SH-SY5Y (cell line): Measurements from ENCODE around the gene APBA3.

Source experiments
- GATA2 ChIP-seq: IDR thresholded peaks from 2 replicates; pipeline ENCODE4 v1.6.1; 2011; ENCODE audit warnings: mild to moderate bottlenecking, low read depth, low read length
- GATA3 ChIP-seq: IDR thresholded peaks from 2 replicates; pipeline ENCODE4 v1.6.1; 2011; ENCODE audit warnings: low read depth, mild to moderate bottlenecking, low read length, moderate library complexity

DNA sequence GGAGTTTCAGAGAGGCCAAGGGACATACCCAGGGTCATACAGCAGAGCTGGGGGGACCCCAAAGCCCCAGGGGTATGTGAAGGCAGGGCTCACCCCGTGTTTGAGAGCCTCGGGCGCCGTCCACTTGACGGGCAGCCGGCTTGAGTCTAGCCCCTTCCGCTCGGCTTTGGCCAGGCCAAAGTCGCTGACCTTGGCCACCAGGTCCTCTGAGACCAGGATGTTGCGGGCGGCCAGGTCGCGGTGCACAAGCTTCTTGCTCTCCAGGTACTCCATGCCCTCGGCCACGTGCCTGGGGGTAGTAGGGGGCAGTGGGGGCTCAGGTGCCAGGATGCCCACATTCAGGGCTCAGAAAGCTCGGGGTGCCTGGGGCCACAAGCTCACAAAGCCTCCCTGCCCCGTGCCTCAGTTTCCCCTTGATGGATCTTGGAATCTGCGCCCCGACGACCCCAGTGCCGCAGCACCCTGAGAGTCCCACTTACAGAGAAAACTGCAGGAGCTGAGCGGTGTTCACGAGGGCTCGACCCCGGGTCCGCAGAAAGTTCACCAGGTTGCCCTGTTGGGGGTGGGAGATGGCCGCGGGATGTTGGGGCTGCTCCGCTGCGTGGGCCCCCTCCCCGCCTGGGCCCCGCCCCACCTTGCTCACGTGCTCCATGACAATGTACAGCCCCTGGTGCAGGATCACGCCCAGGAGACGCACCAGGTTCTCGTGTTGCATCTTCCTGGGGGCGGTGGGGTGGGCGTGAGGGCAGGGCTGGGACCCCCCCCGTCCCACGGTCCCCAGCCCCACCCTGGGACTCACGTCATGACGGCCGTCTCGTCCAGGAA lies 17.6 kb upstream of the APBA3 start:
- no peak for TF ChIP-seq GATA3
- TF ChIP-seq GATA2, result no peak
